NOMO-1 treated with dmso at 0.1 percent for 144 hours (cell line): ENCODE measurements around the gene MARF1.
A peak's percentile ranks its signal among the peaks of the same experiment; 100 is the strongest.
"Not testable (repeated sequence)": the region's sequence is repeated elsewhere in the genome, so short reads cannot be mapped to it uniquely, and the experiment has no call there.

Source experiments
- DNase-seq: peaks from one replicate; lab custom pipeline; 2025; ENCODE audit not compliant: unreplicated experiment; lab: John Stamatoyannopoulos, UW

MARF1 gene

DNA sequence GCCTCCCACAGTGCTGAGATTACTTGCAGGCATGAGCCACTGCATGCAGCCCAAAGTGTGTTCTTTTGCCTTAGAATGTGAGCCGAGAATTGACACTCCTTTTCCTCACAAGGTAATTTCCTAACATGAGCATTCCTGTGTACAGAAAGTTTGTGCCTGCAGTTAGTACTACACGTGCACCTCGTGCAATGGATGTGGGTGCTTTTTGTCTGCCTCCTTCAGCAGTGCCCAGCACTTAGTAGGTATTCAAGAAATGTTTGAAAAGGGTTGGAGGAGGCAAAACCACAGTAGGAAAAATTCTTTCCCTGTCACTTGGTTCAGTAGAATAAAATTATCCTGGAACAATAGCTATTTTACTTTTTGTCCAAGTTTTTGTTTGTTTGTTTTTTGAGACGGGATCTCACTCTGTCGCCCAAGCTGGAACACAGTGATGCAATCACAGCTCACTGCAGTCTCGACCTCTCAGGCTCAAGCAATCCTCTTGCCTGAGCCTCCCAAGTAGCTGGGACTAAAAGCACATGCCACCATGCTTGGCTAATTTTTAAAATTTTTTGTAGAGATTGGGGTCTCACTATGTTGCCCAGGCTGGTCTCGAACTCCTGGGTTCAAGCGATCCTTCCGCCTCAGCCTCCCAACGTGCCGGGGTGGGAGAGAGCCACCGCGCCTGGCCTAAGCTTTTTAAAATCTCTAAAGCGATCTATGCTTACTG, 9.5 kb upstream of the MARF1 start:
- DNase-seq = no peak

DNA sequence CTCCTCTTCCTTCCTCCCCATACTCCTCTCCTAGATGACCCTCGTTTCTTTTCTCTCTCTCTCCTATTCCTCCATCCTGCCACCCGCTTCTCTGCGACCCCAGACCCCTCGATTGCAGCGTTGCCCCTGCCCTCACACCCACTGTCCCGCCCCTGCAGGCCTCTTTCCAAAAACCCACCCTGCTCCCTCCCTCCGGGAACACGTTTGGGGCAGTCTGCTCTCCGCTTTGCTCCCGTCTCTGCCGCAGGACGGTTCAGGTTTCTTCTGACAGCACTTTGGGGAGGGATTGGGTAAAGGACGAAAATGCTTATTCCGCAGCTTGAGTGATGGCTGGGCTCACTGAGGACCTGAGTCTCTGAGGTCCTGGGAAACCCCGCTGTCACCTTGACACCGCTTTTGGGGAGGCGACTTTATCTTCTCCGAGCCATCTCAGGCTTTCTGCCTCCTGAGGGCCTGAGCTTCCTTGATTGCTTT, 7.8 kb upstream of the MARF1 start:
- DNase-seq = no peak

DNA sequence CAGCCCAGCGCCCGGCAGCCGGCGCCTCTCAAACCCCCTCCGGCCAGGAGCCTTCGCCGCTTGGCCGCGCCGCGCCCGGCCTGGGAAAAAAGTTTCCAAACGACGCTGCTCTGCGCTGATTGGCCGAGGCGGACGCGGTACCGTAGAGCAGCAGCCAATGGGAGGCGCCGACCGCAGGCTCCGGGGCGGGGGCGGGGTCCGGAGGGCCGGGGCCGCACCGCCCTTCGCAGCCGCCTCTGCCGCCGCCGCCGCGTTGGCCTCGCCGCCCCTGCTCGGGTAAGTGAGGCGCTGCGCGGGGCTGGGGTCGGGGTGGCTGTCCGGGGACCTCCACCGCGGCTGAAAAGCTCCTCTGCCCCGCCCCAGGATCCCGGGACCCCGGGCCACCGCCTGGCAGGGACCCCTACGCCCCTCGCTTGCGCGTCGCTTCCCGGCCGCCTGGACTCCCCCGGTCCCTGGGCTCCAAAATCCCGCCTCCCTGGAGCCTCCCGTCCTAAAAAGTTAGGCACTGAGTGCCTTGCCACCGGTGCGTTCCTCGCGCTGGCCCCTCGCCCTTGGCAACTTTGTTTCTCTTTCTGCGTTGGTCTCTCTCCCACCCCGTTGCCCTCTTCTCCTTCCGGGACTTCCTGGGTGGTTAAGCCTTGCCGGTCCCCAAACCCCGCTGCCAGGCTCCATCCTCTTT, 7.2 kb upstream of the MARF1 start, which contains the start of gene NDE1:
TSS of gene NDE1 (plus strand) at position 227 of the 679 bp plus-strand sequence. CDS start 14,534 bp downstream, outside the sequence.
- DNase-seq = peak; percentile 77

DNA sequence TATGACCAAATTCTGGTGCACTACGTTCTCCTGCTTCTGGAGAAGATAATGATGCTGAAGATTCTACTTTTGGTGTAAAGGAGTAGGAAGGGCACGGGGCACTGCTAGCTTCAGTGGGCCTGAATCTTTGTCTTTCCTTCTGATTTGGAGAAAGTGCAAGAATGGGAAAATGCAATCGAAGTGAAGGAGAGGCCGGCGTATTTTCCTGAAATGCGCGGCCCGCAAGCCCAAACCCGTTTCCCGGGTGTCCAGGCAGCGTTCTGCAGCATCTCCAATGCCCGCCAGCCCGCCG, 6.7 kb upstream of the MARF1 start:
- no peak for DNase-seq

DNA sequence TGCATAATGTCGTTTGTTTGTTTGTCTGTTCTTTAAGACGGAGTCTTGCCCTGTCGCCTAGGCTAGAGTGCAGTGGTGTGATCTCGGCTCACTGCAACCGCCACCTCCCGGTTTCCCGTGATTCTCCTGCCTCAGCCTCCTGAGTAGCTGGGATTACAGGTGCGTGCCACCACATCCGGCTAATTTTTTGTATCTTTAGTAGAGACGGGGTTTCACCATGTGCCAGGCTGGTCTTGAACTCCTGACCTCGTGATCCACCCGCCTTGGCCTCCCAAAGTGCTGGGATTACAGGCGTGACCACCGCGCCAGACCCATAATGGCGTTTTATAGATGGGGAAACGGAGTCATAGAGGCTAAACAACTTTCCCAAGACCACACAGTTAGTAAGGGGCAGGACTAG, 6.4 kb upstream of the MARF1 start:
- not testable (repeated sequence) for DNase-seq

DNA sequence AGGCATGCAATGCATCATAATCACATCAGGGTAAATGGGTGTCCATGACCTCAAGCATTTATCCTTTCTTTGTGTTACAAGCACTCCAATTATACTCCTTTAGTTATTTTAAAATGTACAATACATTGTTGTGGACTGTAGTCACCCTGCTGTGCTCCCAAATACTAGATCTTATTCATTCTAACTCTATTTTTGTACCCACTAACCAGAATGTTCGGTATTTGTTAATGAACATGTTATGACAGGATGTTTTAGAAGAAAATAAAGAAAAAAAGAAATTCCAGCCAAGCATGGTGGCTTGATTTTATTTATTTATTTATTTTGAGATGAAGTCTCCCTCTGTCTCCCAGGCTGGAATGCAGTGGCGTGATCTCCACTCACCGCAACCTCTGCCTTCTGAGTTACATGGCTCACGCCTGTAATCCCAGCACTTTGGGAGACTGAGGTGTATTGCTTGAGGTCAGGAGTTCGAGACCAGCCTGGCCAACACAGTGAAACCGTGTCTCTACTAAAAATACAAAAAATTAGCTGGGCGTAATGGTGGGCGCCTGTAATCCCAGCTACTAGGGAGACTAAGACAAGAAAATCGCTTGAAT, 5.3 kb upstream of the MARF1 start:
- no peak for DNase-seq

DNA sequence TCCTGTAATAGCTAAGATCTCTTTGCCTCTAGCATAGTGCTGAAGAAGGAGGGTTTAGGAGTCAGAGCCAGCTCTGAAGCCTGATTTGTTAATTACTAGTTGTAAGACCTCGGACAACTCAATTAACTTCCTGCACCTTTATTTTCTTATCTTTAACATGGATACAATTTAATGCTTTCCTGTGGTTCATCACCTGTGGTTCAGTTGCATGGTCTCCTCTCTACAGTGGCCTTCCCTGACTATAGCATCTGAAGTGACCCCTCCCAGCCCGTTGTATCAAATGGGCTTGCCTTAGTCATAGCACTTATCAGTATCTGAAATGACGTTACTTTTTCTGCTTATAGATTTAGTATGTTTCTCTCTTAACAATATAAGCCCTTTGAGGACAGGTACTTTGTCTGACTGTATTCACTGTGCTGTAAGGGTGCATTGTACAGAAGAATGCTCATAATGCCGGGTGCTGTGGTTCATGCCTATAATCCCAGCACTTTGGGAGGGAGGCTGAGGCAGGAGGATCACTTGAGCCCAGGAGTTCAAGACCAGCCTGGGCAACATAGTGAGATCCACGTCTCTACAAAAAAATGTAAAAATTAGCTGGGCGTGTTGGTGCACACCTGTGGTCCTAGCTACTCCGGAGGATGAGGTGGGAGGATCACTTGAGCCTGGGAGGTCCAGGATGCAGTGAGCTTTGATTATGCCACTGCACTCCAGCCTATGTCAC, 4.5 kb upstream of the MARF1 start:
- DNase-seq = no peak

DNA sequence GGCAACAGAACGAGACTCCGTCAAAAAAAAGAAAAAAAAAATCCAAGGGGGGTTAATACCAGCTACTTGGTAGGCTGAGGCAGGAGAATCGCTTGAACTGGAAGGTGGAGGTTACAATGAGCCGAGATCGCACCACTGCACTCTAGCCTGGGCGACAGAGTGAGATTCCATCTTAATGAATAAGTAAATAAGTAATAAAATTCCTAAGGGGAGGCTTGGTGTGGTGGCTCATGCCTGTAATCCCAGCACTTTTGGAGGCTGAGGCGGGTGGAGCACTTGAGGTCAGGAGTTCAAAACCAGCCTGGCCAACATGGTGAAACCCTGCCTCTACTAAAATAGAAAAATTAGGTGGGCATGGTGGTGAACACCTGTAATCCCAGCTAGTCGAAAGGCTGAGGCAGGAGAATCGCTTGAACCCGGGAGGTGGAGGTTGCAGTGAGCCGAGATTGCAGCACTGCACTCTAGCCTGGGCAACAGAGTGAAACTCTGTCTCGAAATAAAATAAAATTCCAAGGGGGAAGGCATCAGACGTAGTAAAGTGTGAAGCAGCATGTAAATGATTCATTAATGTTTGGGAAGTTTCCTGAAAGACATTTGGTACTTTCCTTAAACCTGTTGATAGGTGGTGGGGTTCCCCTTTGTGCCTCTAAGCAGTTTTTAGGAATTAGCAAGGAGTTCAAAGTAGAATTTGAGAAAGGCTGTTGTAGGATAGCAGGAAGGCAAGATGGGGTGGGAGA, 3.8 kb upstream of the MARF1 start:
- not testable (repeated sequence) for DNase-seq

DNA sequence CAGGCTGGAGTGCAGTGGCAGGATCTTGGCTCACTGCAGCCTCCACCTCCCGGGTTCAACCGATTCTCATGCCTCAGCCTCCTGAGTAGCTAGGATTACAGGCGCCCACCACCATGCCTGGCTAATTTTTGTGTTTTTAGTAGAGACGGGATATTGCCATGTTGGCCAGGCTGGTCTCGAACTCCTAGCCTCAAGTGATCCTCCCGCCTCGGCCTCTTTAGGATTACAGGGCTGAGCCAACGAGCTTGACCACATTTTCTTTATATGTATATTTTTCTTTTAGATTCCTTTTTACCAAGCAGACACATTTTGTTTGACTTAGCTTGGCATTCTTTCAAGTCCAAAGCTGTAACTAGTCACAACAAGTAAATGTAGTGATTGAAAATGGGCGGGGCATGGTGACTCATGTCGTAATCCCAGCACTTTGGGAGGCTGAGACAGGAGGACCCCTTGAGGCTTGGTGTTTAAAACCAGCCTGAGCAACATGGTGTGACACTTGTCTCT, 2.1 kb upstream of the MARF1 start:
- not testable (repeated sequence) for DNase-seq

DNA sequence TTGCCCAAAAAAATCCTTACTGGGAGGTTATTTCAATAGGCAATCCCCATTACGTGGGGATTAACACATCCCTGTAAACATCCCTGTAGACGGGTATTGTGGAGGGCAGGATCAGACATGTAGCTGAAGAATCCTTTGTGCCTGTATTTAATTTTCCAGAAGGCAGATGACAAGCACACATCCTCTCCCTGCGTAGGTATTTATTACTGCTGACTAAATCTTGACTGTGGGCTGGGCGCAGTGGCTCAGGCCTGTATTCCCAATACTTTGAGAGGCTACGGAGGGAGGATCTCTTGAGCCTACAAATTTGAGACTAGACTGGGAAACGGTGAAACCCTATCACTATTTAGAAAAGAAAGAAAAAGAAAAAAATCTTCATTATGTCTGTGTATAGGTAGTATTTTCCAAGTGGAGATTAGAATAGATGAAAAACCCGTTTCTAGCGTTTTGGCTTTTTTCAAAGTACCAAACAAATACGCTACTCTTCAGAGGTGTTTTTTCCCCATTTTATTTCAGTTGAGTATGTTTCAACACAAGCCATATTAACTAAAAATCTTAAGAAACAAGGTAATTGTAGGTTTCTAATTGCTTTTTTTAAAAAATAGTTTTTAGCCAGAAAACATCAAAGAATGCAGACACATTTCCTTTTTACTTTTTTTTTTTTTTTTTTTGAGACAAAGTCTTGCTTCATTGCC, 1.5 kb upstream of the MARF1 start:
- no peak for DNase-seq

DNA sequence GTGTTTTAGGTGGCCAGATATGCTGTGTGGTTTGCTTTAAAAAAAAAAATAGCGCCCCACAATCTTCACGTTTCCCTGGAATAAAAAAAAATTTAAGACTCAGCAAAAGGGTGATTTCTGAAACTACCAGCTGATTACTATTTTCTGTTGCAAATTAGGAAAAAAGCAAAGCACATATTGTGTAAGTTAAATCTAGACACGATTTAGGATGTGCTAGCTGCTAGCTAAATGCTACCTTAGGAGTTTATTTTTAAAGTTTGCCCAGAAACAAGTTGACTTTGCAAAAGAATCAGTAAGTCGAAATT, 944 bp upstream of the MARF1 start:
- DNase-seq = no peak

DNA sequence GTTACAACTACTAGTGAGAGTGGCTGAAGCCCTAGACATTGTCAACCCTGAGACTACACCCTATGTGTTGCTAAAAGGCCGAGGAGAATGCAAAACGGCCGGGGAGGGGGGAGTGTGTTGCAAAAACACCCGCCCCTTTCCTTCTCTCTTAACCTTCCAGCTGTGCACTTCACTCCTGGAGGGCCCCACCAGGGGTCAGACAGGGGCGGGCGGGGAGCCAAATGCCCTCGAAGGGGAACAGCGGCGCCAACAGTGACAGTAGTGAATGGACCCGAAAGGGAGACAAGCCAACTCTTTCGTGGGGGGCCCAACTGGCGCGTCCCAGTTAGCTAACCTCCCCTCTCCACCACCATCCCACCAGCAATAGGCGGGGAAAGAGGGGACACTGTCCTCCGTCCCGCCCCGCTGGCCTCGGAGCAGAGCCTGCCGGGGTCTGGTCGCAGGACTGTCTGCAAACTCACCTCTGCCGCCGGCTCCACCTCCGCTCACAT, 352 bp downstream of the MARF1 start:
- DNase-seq = peak; percentile 83

DNA sequence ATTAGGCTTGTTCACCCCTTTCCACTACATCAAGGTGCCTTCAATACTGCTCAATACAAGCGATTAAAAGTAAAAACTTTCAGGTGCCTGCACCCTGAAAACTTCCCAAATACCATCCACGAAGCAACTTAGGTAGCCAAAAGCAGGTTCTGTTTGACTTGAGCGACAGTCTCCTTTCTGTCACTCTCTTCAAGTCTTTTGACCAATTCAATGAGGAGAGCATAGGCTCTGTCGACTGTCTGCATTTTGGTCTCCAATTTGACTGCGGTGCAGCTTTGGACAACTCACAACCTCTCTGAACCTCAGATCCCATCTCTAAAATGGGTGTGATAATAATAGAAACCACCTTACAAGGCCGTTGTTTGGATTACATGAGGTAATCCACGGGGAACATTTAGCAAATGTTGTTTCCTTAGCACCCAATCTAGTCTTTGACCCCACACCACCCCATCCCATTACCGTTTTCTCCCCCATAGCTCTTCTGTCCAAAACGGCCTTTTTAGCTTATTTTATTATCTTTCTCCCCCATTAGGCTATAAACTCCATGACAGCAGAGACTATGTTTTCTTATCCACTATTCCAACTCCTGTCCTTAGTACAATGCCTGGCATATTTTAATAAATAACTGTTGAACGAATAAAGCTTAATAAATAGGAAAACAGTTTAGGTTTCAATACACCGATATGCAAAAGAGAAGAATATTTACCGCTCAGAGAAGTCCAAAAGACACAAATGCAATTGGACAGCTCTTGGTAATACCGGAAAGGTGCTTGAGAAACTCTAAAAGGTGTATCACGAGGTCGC, 999 bp downstream of the MARF1 start:
- DNase-seq = no peak

DNA sequence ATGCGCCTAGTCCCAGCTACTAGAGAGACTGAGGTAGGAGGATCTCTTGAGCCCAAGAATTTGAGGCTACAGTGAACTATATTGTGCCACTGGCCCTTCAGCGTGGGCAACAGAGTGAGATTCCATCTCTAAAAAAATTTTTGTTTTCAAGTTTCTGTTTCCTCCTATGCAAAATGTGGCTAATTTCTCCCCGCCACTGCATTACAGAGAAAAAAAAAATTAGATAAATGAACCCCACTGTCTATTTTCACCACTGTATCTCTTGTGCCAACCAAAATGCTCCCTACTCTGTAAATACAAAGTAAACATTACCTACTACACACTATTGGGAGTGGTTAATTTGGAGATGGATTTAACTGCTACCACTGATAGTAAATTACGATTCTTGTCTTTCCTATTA, 2.0 kb downstream of the MARF1 start:
- no peak for DNase-seq

DNA sequence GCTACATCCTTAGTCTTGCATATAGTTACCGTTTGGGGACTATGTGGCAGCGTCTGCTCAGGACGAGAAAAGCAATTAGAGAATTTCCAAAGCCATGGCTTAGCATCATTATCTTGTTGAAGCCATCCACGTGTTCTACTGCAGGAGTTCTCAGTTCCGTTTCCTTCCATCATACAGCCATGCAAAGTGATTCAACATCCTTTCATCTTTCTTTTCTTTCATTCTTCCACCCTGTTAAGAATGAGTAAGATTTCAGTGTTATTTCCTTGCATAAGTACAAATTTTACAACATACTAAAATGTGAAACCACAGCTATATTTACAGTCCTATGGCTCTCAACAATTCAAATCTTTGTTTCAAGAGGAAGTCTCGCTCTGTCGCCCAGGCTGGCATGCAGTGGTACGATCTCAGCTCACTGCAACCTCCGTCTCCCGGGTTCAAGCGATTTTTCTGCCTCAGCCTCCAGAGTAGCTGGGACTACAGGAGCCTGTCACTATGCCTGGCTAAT, 3.8 kb downstream of the MARF1 start:
- no peak for DNase-seq

DNA sequence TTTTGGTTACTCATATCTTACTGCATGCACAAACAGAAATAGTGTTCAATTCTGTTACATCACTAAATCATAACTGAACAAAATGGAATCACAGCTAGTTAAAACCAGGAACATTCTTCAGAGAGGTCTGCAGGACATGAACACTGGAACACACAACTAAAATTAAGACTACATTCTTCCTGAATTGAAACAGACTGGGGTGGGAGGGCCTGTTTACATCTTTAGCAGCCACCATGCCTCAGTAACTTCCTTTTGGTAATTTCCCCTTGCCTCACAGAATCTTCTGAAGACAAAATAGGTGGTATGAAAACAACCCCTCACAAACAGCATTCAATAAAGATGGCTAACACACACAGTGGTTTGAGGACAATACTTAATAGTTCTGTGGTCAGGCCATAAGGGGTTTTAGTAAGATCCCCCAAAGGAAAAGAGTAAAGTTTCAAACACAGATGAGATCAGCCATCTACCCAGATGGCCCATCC, 6.5 kb downstream of the MARF1 start:
- no peak for DNase-seq

DNA sequence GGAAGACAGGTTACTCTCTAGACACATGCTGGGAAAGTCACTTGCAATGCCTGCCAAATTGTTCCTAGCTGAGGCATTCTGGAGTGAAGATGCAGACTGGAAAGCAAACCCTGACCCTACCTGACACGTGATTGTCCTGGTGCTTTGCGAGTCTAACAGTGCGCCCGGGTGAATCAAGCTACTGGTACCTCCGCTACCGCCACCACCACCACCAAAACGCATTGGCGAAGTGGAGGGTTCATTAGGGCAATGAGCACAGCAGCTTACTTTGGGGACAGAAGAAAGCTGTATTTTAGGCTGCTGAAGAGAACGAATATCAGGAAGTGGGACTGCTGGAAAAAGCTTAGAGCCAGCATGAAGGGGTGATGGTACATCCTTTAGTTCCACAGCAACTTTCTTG, 7.0 kb downstream of the MARF1 start:
- no peak for DNase-seq

DNA sequence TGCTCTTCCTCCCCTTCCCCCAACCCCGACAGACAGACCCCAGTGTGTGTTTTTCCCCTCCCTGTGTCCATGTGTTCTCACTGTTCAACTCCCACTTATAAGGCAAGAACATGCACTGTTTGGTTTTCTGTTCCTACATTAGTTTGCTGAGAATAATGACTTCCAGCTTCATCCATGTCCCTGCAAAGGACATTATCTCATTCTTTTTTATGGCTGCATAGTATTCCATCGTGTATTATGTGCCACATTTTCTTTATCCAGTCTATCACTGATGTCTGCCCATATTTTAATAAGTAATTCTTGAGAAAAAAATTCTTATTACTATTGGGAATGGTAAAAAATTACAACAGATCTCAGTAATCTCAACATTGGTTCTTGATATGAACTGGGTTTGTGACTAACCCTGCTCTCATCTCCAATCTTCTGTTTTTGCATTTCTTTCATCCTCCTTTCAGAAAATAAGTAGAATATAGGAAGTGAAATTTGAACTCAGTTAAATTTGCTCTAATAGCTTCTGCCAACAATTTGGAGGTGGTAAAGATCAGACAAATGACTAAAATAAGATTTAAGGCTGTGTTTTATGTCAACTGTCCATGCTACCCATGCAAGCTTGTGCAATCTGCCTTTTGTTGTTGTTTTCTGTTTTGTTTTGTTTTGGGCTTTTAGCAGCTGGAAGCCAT, 11.1 kb downstream of the MARF1 start:
- no peak for DNase-seq

DNA sequence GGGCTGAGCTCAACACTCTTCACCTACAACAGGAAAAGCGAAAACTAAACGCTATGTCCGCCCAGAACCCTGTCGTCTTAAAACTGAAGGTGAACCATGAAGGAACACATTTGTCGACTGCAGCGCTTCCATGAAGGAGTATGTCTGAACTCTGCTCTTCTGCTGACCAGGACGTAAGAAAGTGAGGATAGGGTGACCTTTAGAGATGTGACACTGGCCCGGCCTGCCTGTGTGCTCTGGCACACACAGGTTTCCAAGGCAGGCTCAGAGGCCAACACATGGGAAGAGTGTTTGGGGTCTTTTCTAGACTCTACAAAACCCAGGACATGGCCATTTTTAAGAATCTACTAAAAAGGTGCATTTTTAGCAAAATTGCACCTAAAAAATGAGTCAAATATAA, 21.1 kb downstream of the MARF1 start:
- no peak for DNase-seq
